GM23248 (cell line): ENCODE results near the gene GPR50.

Source experiments
- EZH2 ChIP-seq: fragments of 200-600 bp; sonication (generic); IDR thresholded peaks from 2 replicates; pipeline ENCODE4 v1.6.1; 2018; ENCODE audit warnings: antibody characterized with exemption, mild to moderate bottlenecking; ENCODE audit not compliant: insufficient read depth, poor library complexity, severe bottlenecking
- EZH2phosphoT487 ChIP-seq: fragments of 200-600 bp; sonication (generic); IDR thresholded peaks from 2 replicates; pipeline ENCODE4 v1.6.1; 2018; ENCODE audit warnings: antibody characterized with exemption, moderate library complexity, mild to moderate bottlenecking, low read depth; ENCODE audit not compliant: insufficient read depth

DNA sequence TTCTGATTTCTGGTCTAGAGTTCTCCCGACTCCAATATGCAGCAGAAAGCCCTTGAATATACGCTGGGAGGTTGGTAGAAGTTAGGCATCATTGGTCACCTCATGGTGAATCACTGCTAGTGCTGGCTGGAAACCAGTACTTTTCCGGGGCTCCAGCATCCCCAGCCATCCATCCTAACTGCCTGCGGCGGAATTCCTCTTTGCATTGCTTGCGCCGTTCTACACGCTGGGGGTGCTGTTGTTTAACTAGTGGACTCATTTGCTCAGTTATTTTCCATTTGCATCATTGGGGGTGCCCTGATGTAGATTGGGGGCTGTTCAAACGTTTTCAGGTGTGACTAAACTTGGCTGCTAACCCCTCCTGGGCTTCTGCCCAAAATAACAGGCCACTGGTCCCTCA lies 23.3 kb upstream of the GPR50 start:
- TF ChIP-seq EZH2 = no peak
- no peak for TF ChIP-seq EZH2phosphoT487
